BLaER1 treated with 17β-estradiol and CSF1 and Interleukin-3, amounts not matched to agents 10 nM and 100 nM (cell line): ENCODE measurements around the gene RAMP1.

ENCODE experiments used
- H3K27ac ChIP-seq, 11 experiments: shearing (Covaris generic); formaldehyde crosslinking; 2 replicates each; pipeline ENCODE4 v1.8.1; 2022
- H3K27me3 ChIP-seq, 11 experiments: shearing (Covaris generic); formaldehyde crosslinking; 2 replicates each; pipeline ENCODE4 v1.8.1; 2022
- H3K36me3 ChIP-seq, 11 experiments: shearing (Covaris generic); formaldehyde crosslinking; 2 replicates each; pipeline ENCODE4 v1.8.1; 2022
- H3K4me1 ChIP-seq, 10 experiments: shearing (Covaris generic); formaldehyde crosslinking; 2 replicates each; pipeline ENCODE4 v1.8.1; 2022
- H3K4me2 ChIP-seq, 11 experiments: shearing (Covaris generic); formaldehyde crosslinking; 2 replicates each; pipeline ENCODE4 v1.8.1; 2022
- H3K4me3 ChIP-seq, 10 experiments: shearing (Covaris generic); formaldehyde crosslinking; 2 replicates each; pipeline ENCODE4 v1.8.1; 2022
- H3K9ac ChIP-seq, 11 experiments: shearing (Covaris generic); formaldehyde crosslinking; 2 replicates each; pipeline ENCODE4 v1.8.1; 2022
- H3K9me3 ChIP-seq, 11 experiments: shearing (Covaris generic); formaldehyde crosslinking; replicated peaks in 1 of 11; 2 replicates each; pipeline ENCODE4 v1.8.1; 2022
- H4K20me1 ChIP-seq, 11 experiments: shearing (Covaris generic); formaldehyde crosslinking; 2 replicates each; pipeline ENCODE4 v1.8.1; 2022
- Cebpa-rat ChIP-seq, 11 experiments: shearing (Covaris generic); IDR thresholded peaks; 2 replicates each; pipeline ENCODE4 v1.8.1; 2022

RAMP1 gene

GRCh38 chr2:237860273-237860935 is 981 bp downstream of the RAMP1 start:
- Histone ChIP-seq H3K4me3 (no peak overlapping the region), H3K9me3 (no peaks in the 10 kb centered on the region), H3K4me1 (peaks cover 0 to 7% (median 0%) of the 10 kb centered on the region in 10 experiments; a peak in 3 of 20 replicates), H3K36me3 (no peaks in the 10 kb centered on the region), H3K27ac (no peak overlapping the region), H4K20me1 (peaks cover 0 to 25% (median 0%) of the 10 kb centered on the region in 11 experiments; a peak in 6 of 22 replicates), H3K4me2 (no peak overlapping the region), H3K27me3 (peaks cover 46 to 69% (median 57%) of the 10 kb centered on the region in 11 experiments), H3K9ac (no peak overlapping the region)
- TF ChIP-seq Cebpa-rat (IDR thresholded peaks at IDR 0.05) = no peak

- Histone ChIP-seq H3K27me3 (peaks cover 46 to 63% (median 57%) of the 10 kb centered on the region in 11 experiments), H3K4me2 (no peak overlapping the region), H3K4me3 (no peak overlapping the region), H3K4me1 (peaks cover 0 to 3% (median 0%) of the 10 kb centered on the region in 10 experiments; a peak in 3 of 20 replicates), H3K9ac (no peak overlapping the region), H4K20me1 (peaks cover 0 to 25% (median 0%) of the 10 kb centered on the region in 11 experiments; a peak in 6 of 22 replicates), H3K36me3 (no peaks in the 10 kb centered on the region), H3K27ac (no peak overlapping the region), H3K9me3 (no peaks in the 10 kb centered on the region)
- no peak for TF ChIP-seq Cebpa-rat (IDR thresholded peaks at IDR 0.05)
Measured at GRCh38 chr2:237861875-237862527, 2.6 kb downstream of the RAMP1 start.

GRCh38 chr2:237862528-237862895 is 3.1 kb downstream of the RAMP1 start:
- no peak overlapping the region for H3K9ac ChIP-seq
- no peak overlapping the region for H3K27ac ChIP-seq
- TF ChIP-seq Cebpa-rat (IDR thresholded peaks at IDR 0.05) = no peak

GRCh38 chr2:237863102-237863511 is 3.7 kb downstream of the RAMP1 start:
- Histone ChIP-seq H3K27me3 (peaks cover 42 to 55% (median 49%) of the 10 kb centered on the region in 11 experiments), H3K9me3 (no peaks in the 10 kb centered on the region), H3K36me3 (no peaks in the 10 kb centered on the region), H3K4me1 (peaks cover 0 to 4% (median 0%) of the 10 kb centered on the region in 10 experiments; a peak in 2 of 20 replicates), H4K20me1 (peaks cover 0 to 25% (median 0%) of the 10 kb centered on the region in 11 experiments; a peak in 6 of 22 replicates), H3K4me2 (no peak overlapping the region), H3K4me3 (no peak overlapping the region), H3K27ac (no peak overlapping the region), H3K9ac (no peak overlapping the region)
- no peak for TF ChIP-seq Cebpa-rat (IDR thresholded peaks at IDR 0.05)

More at GRCh38 chr2:237862528-237862895, 3.1 kb downstream of the RAMP1 start:
- no peak overlapping the region for H3K4me2 ChIP-seq
- no peaks in the 10 kb centered on the region for H3K36me3 ChIP-seq
- H3K4me3 ChIP-seq = no peak overlapping the region
- peaks cover 0 to 25% (median 0%) of the 10 kb centered on the region in 11 experiments; a peak in 6 of 22 replicates for H4K20me1 ChIP-seq
- H3K27me3 ChIP-seq = peaks cover 46 to 58% (median 55%) of the 10 kb centered on the region in 11 experiments
- no peaks in the 10 kb centered on the region; a peak in 1 of 20 replicates for H3K4me1 ChIP-seq
- H3K9me3 ChIP-seq = no peaks in the 10 kb centered on the region

- H4K20me1 ChIP-seq = peaks cover 0 to 20% (median 0%) of the 10 kb centered on the region in 11 experiments; a peak in 6 of 22 replicates
- H3K27me3 ChIP-seq = peaks cover 36 to 47% (median 41%) of the 10 kb centered on the region in 11 experiments
- no peak overlapping the region for H3K9ac ChIP-seq
- no peak for TF ChIP-seq Cebpa-rat (IDR thresholded peaks at IDR 0.05)
- H3K4me3 ChIP-seq = no peak overlapping the region
- peaks cover 5 to 11% (median 6%) of the 10 kb centered on the region in 10 experiments for H3K4me1 ChIP-seq
- no peak overlapping the region for H3K4me2 ChIP-seq
- H3K9me3 ChIP-seq = no peaks in the 10 kb centered on the region
- no peaks in the 10 kb centered on the region for H3K36me3 ChIP-seq
- H3K27ac ChIP-seq = no peak overlapping the region
Measured at GRCh38 chr2:237863689-237864443, 4.4 kb downstream of the RAMP1 start.

GRCh38 chr2:237864444-237864931 is 5.1 kb downstream of the RAMP1 start:
- peaks cover 34 to 47% (median 39%) of the 10 kb centered on the region in 11 experiments for H3K27me3 ChIP-seq
- H3K9me3 ChIP-seq = no peaks in the 10 kb centered on the region
- no peaks in the 10 kb centered on the region for H3K36me3 ChIP-seq
- H3K4me3 ChIP-seq = no peak overlapping the region
- no peak overlapping the region for H3K27ac ChIP-seq
- no peak overlapping the region for H3K9ac ChIP-seq
- TF ChIP-seq Cebpa-rat (IDR thresholded peaks at IDR 0.05) = no peak
- no peak overlapping the region for H3K4me2 ChIP-seq
- H3K4me1 ChIP-seq = peaks cover 8 to 18% (median 11%) of the 10 kb centered on the region in 10 experiments
- H4K20me1 ChIP-seq = peaks cover 0 to 14% (median 0%) of the 10 kb centered on the region in 11 experiments; a peak in 4 of 22 replicates

GRCh38 chr2:237864940-237865622 is 5.7 kb downstream of the RAMP1 start:
- peaks cover 8 to 18% (median 11%) of the 10 kb centered on the region in 10 experiments for H3K4me1 ChIP-seq
- no peaks in the 10 kb centered on the region for H3K9me3 ChIP-seq
- H3K9ac ChIP-seq = no peak overlapping the region
- no peak overlapping the region for H3K4me3 ChIP-seq
- TF ChIP-seq Cebpa-rat (IDR thresholded peaks at IDR 0.05) = no peak
- peaks cover 28 to 41% (median 35%) of the 10 kb centered on the region in 11 experiments for H3K27me3 ChIP-seq
- H3K4me2 ChIP-seq = no peak overlapping the region
- no peaks in the 10 kb centered on the region for H3K36me3 ChIP-seq
- no peak overlapping the region for H3K27ac ChIP-seq
- H4K20me1 ChIP-seq = peaks cover 0 to 11% (median 0%) of the 10 kb centered on the region in 11 experiments; a peak in 4 of 22 replicates

- Histone ChIP-seq H3K27ac (no peak overlapping the region), H3K4me2 (no peak overlapping the region), H3K9ac (no peak overlapping the region)
Measured at GRCh38 chr2:237865623-237866041, 6.2 kb downstream of the RAMP1 start.

More at GRCh38 chr2:237865623-237866041, 6.2 kb downstream of the RAMP1 start:
- H3K27me3 ChIP-seq = peaks cover 23 to 35% (median 30%) of the 10 kb centered on the region in 11 experiments
- H3K9me3 ChIP-seq = no peaks in the 10 kb centered on the region
- H4K20me1 ChIP-seq = peaks cover 0 to 7% (median 0%) of the 10 kb centered on the region in 11 experiments; a peak in 4 of 22 replicates
- no peak overlapping the region for H3K4me3 ChIP-seq
- H3K36me3 ChIP-seq = no peaks in the 10 kb centered on the region
- TF ChIP-seq Cebpa-rat (IDR thresholded peaks at IDR 0.05) = no peak
- peaks cover 8 to 18% (median 12%) of the 10 kb centered on the region in 10 experiments for H3K4me1 ChIP-seq
